Hepatocyte (in vitro differentiated cells): ENCODE data around the gene DOK6. TPM values are rescaled to one million over a fixed set of nuclear protein-coding genes. Genes with fewer than 3 reads are reported as not detected.

Source experiments
- DNase-seq: peaks from one replicate; pipeline ENCODE4 v3.0.0-alpha.2; 2016; ENCODE audit warnings: low spot score
- H2AFZ ChIP-seq: fragments of 200-600 bp; sonication (generic); 2 replicates; pipeline ENCODE4 v1.6.0; 2016; ENCODE audit warnings: antibody characterized with exemption, mild to moderate bottlenecking
- H3K27ac ChIP-seq: fragments of 200-600 bp; sonication (generic); 2 replicates; pipeline ENCODE4 v1.5.1; 2016; ENCODE audit warnings: mild to moderate bottlenecking
- H3K27me3 ChIP-seq: fragments of 200-600 bp; sonication (generic); 2 replicates; pipeline ENCODE4 v1.6.1; 2016
- H3K36me3 ChIP-seq: fragments of 200-600 bp; sonication (generic); replicated peaks from 2 replicates; pipeline ENCODE4 v1.5.1; 2016; ENCODE audit warnings: low read depth; ENCODE audit not compliant: insufficient read depth
- H3K4me1 ChIP-seq: fragments of 200-600 bp; sonication (generic); 2 replicates; pipeline ENCODE4 v1.5.1; 2016; ENCODE audit warnings: mild to moderate bottlenecking, moderate library complexity; ENCODE audit not compliant: insufficient read depth
- H3K4me2 ChIP-seq: fragments of 200-600 bp; sonication (generic); 2 replicates; pipeline ENCODE4 v1.6.0; 2016
- H3K4me3 ChIP-seq: fragments of 200-600 bp; sonication (generic); 2 replicates; pipeline ENCODE4 v1.5.1; 2016; ENCODE audit warnings: mild to moderate bottlenecking
- H3K79me2 ChIP-seq: fragments of 200-600 bp; sonication (generic); 2 replicates; pipeline ENCODE4 v1.6.0; 2017; ENCODE audit warnings: mild to moderate bottlenecking
- H3K9me2 ChIP-seq: fragments of 200-600 bp; sonication (generic); replicated peaks from 2 replicates; pipeline ENCODE4 v1.6.0; 2017; ENCODE audit warnings: mild to moderate bottlenecking; ENCODE audit not compliant: insufficient read depth
- H3K9me3 ChIP-seq: fragments of 200-600 bp; sonication (generic); 2 replicates; pipeline ENCODE4 v1.5.1; 2016; ENCODE audit warnings: low read depth, mild to moderate bottlenecking
- H4K20me1 ChIP-seq: fragments of 200-600 bp; sonication (generic); 2 replicates; pipeline ENCODE4 v1.6.0; 2016; ENCODE audit warnings: mild to moderate bottlenecking; ENCODE audit not compliant: insufficient read depth, poor library complexity, severe bottlenecking
- EZH2 ChIP-seq: fragments of 200-600 bp; sonication (generic); IDR thresholded peaks from 2 replicates; pipeline ENCODE4 v1.6.1; 2016; ENCODE audit warnings: antibody characterized with exemption, mild to moderate bottlenecking, borderline replicate concordance
- EZH2phosphoT487 ChIP-seq: fragments of 200-600 bp; sonication (generic); IDR thresholded peaks from one replicate; pipeline ENCODE4 v1.6.1; 2018; ENCODE audit warnings: antibody characterized with exemption, mild to moderate bottlenecking, low read depth, moderate library complexity; ENCODE audit not compliant: unreplicated experiment, severe bottlenecking
- WGBS: methylation state at CpG from one replicate; pipeline ENCODE4 v1.1.6; 2016; ENCODE audit warnings: low lambda C conversion rate; ENCODE audit errors: missing lambda C conversion rate; 5-methylcytosine and 5-hydroxymethylcytosine counted together
- polyA plus RNA-seq: library from polyadenylated mRNA; unstranded; fragments of >200 nt; fragmentation: Nextera tagmentation; extraction: Ambion mirVana; gene quantifications from 2 replicates; pipeline ENCODE4 v1.2.1, GENCODE V29; 2016
- total RNA-seq: library from RNA; depleted of rRNA; stranded (reverse); fragments of >200 nt; gene quantifications from 2 replicates; pipeline ENCODE4 v1.2.3, GENCODE V29; 2014
- TF ChIP-seq, protein P1 (sequence below): fragments of 200-600 bp; sonication (generic); IDR thresholded peaks from 2 replicates; pipeline ENCODE4 v1.5.1; 2016; ENCODE audit warnings: antibody characterized with exemption, mild to moderate bottlenecking; ENCODE audit not compliant: poor library complexity

DOK6 gene
- total and polyA plus RNA-seq, 2 experiments from 2014 or later = 2.6 to 4.0 TPM

DNA sequence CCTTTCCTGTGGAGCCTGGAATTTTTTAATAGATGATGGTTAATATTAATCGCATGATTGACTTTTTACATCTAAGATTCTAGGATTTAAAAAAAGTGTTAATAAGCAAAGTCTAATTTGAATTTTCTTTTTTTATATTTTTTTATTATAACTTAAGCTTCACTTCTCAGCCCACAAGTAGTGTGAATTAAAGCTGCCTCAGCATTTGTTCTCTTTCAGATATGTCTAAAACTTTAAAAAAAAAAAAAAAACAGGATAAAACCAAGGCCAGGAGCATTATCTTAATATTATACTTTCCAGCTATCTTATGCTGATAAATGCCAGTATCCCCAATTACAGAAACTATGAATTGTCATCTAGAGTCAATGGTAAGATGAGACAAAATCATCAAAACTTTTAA is 437.3 kb downstream of the DOK6 start:
- no peak overlapping the region for H3K4me2 ChIP-seq
- H4K20me1 ChIP-seq = no peaks in the 10 kb centered on the region
- no peak overlapping the region for H3K4me3 ChIP-seq
- no peaks in the 10 kb centered on the region for H3K79me2 ChIP-seq
- no peaks in the 10 kb centered on the region for H3K27me3 ChIP-seq
- DNase-seq = no peak
- H3K9me3 ChIP-seq = no peaks in the 10 kb centered on the region
- no peak overlapping the region for H3K27ac ChIP-seq
- 100% methylated on average over 1 of the region's 1 CpG for WGBS
- no peak overlapping the region for H2AFZ ChIP-seq
- H3K9me2 ChIP-seq = no peaks in the 10 kb centered on the region
- H3K4me1 ChIP-seq = no peaks in the 10 kb centered on the region
- H3K36me3 ChIP-seq = no peaks in the 10 kb centered on the region
- TF ChIP-seq EZH2phosphoT487 (no peak), EZH2 (no peak)
- TF ChIP-seq, protein P1, sequence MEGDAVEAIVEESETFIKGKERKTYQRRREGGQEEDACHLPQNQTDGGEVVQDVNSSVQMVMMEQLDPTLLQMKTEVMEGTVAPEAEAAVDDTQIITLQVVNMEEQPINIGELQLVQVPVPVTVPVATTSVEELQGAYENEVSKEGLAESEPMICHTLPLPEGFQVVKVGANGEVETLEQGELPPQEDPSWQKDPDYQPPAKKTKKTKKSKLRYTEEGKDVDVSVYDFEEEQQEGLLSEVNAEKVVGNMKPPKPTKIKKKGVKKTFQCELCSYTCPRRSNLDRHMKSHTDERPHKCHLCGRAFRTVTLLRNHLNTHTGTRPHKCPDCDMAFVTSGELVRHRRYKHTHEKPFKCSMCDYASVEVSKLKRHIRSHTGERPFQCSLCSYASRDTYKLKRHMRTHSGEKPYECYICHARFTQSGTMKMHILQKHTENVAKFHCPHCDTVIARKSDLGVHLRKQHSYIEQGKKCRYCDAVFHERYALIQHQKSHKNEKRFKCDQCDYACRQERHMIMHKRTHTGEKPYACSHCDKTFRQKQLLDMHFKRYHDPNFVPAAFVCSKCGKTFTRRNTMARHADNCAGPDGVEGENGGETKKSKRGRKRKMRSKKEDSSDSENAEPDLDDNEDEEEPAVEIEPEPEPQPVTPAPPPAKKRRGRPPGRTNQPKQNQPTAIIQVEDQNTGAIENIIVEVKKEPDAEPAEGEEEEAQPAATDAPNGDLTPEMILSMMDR = no peak

DNA sequence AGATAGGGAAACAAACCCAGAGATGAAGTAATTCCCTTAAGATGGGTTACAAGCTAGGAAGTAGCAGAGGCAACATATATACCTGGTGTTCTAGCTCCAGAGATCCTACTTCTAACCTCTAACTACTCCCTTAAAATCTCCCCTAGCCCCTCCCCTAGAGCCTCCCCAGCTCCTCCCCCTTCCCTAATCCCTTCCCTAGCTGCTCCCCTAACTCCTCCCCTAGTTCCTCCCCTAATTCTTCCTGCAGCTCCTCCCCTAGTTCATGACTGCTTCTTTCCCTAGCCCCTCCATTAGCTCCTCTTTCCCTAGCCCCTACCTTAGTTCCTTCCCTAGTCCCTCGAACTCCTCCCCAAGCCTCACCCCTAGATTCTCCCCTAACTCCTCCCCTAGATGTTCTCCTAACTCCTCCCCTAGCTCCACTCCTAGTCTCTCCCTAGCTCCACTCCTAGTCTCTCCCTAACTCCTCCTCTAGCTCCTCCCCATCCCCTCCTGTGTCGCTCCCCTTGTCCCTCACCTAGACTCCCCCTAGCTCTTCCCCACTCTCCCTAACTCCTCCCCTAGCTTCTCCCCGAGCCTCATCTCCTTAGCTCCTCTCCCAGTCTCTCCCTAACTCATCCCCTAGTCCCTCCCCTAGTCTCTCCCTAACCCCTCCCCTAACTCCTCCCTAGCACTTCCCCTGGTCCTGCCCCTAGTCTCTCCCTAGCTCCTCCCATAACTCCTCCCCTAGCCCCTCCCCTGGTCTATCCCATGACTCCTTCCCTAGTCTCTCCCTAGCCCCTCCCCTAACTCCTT is 438.1 kb downstream of the DOK6 start:
- 100% methylated on average over 1 of the region's 3 CpGs for WGBS
- H3K4me2 ChIP-seq = no peak overlapping the region
- H2AFZ ChIP-seq = no peak overlapping the region

DNA sequence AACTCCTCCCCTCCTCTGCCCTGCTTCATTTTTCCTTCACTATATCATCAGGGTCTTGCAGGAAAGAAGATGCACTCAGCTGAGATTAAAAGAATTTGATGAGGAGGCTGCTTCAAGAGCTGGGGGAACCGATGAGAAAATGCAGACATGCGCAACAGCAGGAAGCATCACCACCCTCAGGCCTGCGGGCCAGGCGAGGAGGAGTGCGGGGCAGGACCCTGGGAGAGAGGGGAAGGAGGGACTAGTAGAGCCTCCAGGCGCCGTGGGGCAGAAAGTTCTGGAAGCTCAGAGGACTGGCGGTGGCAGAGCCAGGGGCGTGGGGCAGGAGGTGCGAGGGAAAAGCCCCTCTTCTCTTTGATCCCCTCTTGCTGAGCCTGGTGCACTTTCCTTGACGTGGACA is 438.8 kb downstream of the DOK6 start:
- no peak overlapping the region for H2AFZ ChIP-seq
- H3K4me1 ChIP-seq = no peaks in the 10 kb centered on the region
- no peaks in the 10 kb centered on the region for H3K79me2 ChIP-seq
- no peak overlapping the region for H3K4me2 ChIP-seq
- H3K36me3 ChIP-seq = no peaks in the 10 kb centered on the region
- H4K20me1 ChIP-seq = no peaks in the 10 kb centered on the region
- no peaks in the 10 kb centered on the region for H3K9me3 ChIP-seq
- WGBS = 94% methylated on average over 11 of the region's 11 CpGs
- no peak overlapping the region for H3K27ac ChIP-seq
- H3K4me3 ChIP-seq = no peak overlapping the region
- no peak for TF ChIP-seq EZH2phosphoT487
- no peak for TF ChIP-seq EZH2
- no peaks in the 10 kb centered on the region for H3K9me2 ChIP-seq
- H3K27me3 ChIP-seq = no peaks in the 10 kb centered on the region
- DNase-seq = no peak

More for the DNA sequence above, 438.1 kb downstream of the DOK6 start:
- DNase-seq = no peak
- Histone ChIP-seq H3K9me3 (no peaks in the 10 kb centered on the region), H3K4me3 (no peak overlapping the region), H3K27me3 (no peaks in the 10 kb centered on the region), H3K36me3 (no peaks in the 10 kb centered on the region), H3K79me2 (no peaks in the 10 kb centered on the region), H3K27ac (no peak overlapping the region), H3K9me2 (no peaks in the 10 kb centered on the region), H3K4me1 (no peaks in the 10 kb centered on the region), H4K20me1 (no peaks in the 10 kb centered on the region)
- TF ChIP-seq, protein P1 = no peak
- TF ChIP-seq EZH2phosphoT487 = no peak
- no peak for TF ChIP-seq EZH2

DNA sequence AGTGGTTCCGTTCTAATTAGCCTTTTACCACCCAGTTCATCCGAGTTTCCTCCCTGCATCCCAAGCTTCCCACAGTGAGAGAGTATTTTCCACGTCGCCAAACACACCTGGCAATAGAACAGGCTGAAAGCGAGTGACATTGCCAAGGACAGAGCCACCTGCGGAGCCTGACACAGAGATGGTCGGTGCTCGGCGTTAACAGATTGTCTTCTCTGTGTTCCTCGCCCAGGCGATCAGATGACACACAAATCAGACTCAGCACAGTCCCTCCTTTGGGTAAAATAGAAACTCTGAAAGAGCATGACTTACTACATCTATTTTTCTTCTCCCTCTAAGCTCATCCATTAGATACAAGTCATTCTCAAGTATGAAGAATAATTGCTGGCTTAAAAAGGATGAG is 439.3 kb downstream of the DOK6 start:
- Histone ChIP-seq H4K20me1 (no peaks in the 10 kb centered on the region), H3K4me1 (no peaks in the 10 kb centered on the region), H3K4me3 (no peak overlapping the region), H3K9me2 (no peaks in the 10 kb centered on the region), H3K27ac (no peak overlapping the region), H3K36me3 (no peaks in the 10 kb centered on the region), H3K27me3 (no peaks in the 10 kb centered on the region), H3K9me3 (no peaks in the 10 kb centered on the region), H2AFZ (no peak overlapping the region), H3K79me2 (no peaks in the 10 kb centered on the region), H3K4me2 (no peak overlapping the region)
- WGBS = 91% methylated on average over 11 of the region's 11 CpGs
- DNase-seq = no peak
- TF ChIP-seq EZH2phosphoT487 (no peak), EZH2 (no peak)
- TF ChIP-seq, protein P1 = no peak
